Amniotic stem cell (primary cell): ENCODE data around the gene UNG.
"Not testable (repeated sequence)": the region's sequence is repeated elsewhere in the genome, so short reads cannot be mapped to it uniquely, and the experiment has no call there.

Experiments used
- DNase-seq: peaks from one replicate; lab custom pipeline; 2025; lab: John Stamatoyannopoulos, UW

The UNG gene

GRCh38 chr12:109124878-109125648 is 27.7 kb downstream of the UNG start:
- DNase-seq: no peak

GRCh38 chr12:109125791-109126190 is 28.4 kb downstream of the UNG start:
- DNase-seq: no peak

GRCh38 chr12:109126784-109127183 is 29.4 kb downstream of the UNG start:
- DNase-seq: no peak

GRCh38 chr12:109127533-109128242 is 30.3 kb downstream of the UNG start:
- no peak for DNase-seq

GRCh38 chr12:109130297-109131153 is 33.1 kb downstream of the UNG start:
- DNase-seq: no peak

GRCh38 chr12:109131154-109132050 is 34.0 kb downstream of the UNG start:
- DNase-seq: no peak

- no peak for DNase-seq
These were observed 37.0 kb downstream of the UNG start for GRCh38 chr12:109134186-109134917.

GRCh38 chr12:109137055-109137454 is 39.7 kb downstream of the UNG start:
- no peak for DNase-seq

- DNase-seq: no peak
These were observed 42.0 kb downstream of the UNG start for GRCh38 chr12:109139360-109139759.

GRCh38 chr12:109139791-109140190 is 42.4 kb downstream of the UNG start:
- no peak for DNase-seq

GRCh38 chr12:109140560-109140959 is 43.2 kb downstream of the UNG start:
- DNase-seq: no peak

- DNase-seq: no peak
These were observed 46.8 kb downstream of the UNG start for GRCh38 chr12:109144224-109144623.

GRCh38 chr12:109147126-109147525 is 49.7 kb downstream of the UNG start:
- DNase-seq: not testable (repeated sequence)

GRCh38 chr12:109147954-109148353 is 50.6 kb downstream of the UNG start:
- no peak for DNase-seq

- DNase-seq: no peak
These were observed 52.8 kb downstream of the UNG start for GRCh38 chr12:109150124-109150640.

GRCh38 chr12:109151457-109151856 is 54.1 kb downstream of the UNG start:
- no peak for DNase-seq

GRCh38 chr12:109153821-109154441 is 56.5 kb downstream of the UNG start:
- no peak for DNase-seq

- peak; percentile 18 for DNase-seq
These were observed 57.3 kb downstream of the UNG start for GRCh38 chr12:109154451-109155438.

GRCh38 chr12:109156036-109156435 is 58.6 kb downstream of the UNG start:
- no peak for DNase-seq
